Activated CD8-positive, alpha-beta T cell treated with anti-CD3 and anti-CD28 coated beads for 36 hours (primary cell): ENCODE data around the gene TOM1L2. TPM values are rescaled to one million over a fixed set of nuclear protein-coding genes. Genes with fewer than 3 reads are reported as not detected.

Source experiments
- ATAC-seq: fragments of 200-7000 bp; cut with Tn5 transposase; one replicate; pipeline ENCODE4 v1.10.0; 2021; ENCODE audit warnings: mild to moderate bottlenecking, moderate library complexity
- CTCF ChIA-PET: fragments of 350-600 bp; sonication (Branson Sonifier 250); formaldehyde crosslinking; loops from one replicate; lab custom pipeline; 2021; ENCODE audit warnings: antibody characterized with exemption; lab: Charles Lee
- POLR2A ChIA-PET: fragments of 350-600 bp; sonication (Branson Sonifier 250); formaldehyde crosslinking; loops from one replicate; lab custom pipeline; 2021; ENCODE audit warnings: antibody characterized with exemption; lab: Charles Lee
- DNase-seq: peaks from one replicate; pipeline ENCODE4 v3.0.0-alpha.2; 2020
- H3K27ac Mint-ChIP-seq: one replicate; pipeline ENCODE4 v1.8.0; 2021; ENCODE audit warnings: mild to moderate bottlenecking, mixed read lengths
- H3K27me3 Mint-ChIP-seq: one replicate; pipeline ENCODE4 v1.8.0; 2021; ENCODE audit warnings: mixed read lengths
- H3K36me3 Mint-ChIP-seq: one replicate; pipeline ENCODE4 v1.8.0; 2021; ENCODE audit warnings: low read depth, mixed read lengths
- H3K4me1 Mint-ChIP-seq: one replicate; pipeline ENCODE4 v1.8.0; 2021; ENCODE audit warnings: low read depth, mixed read lengths
- H3K4me3 Mint-ChIP-seq: one replicate; pipeline ENCODE4 v1.8.0; 2021; ENCODE audit warnings: mild to moderate bottlenecking, moderate library complexity, mixed read lengths
- H3K9me3 Mint-ChIP-seq: one replicate; pipeline ENCODE4 v1.8.0; 2021; ENCODE audit warnings: mixed read lengths
- CTCF ChIP-seq: fragments of 200-600 bp; IDR thresholded peaks from one replicate; pipeline ENCODE4 v1.8.0; 2022; ENCODE audit warnings: antibody characterized with exemption, mild to moderate bottlenecking
- intact Hi-C: fragments of 100-400 bp; cut with micrococcal nuclease; formaldehyde crosslinking; loops from one replicate; pipeline ENCODE4 v1.10.0; 2022
- total RNA-seq, 2 experiments: library from RNA; stranded (reverse); gene quantifications; one replicate each; pipeline ENCODE4 v1.2.3, GENCODE V29; 2021

The TOM1L2 gene
- total RNA-seq, 2 experiments from 2014 or later: 10.3 to 10.8 TPM

DNA sequence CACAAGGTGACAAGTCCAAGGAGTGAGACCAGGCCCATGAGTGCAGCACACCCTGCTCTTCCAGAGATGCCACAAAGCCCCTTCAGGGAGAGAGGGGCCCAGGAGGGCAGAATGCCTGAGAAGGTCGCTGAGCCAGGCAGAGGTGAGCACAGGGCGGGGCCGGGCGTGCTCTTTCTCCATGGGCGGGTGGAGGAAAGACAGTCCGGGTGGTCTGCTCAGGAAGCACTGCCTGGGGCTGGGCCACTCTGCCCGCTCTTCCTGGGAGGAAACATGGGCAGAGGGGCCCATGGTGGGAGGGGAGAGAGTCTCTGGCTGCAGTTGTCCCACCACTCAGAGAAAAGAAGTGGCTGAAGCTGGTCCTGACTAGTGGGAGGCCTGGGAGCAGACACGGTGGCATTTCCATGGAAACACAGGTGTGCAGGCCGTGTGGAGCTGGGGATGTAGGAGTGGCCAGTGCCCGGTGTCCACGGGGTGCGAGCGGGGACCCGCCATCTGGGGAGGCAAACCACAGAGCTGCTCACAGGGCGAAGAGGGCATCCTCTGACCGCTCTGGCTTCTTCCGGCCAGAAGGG, 125.0 kb downstream of the TOM1L2 start:
- DNase-seq: no peak
- ChIA-PET CTCF (interaction anchor here (1.3 to 11.3 kb wide), 4 partner anchors 11 to 34 kb away, joined by 3 to 83 read pairs (median 26); partner anchors contain the start of gene SREBF1), POLR2A (interaction anchor here (0.9 to 19.1 kb wide), 3 partner anchors 19 to 165 kb away, joined by 3 to 617 read pairs (median 14); partner anchors contain the start of gene SREBF1)
- TF ChIP-seq CTCF: no peak
- Mint-ChIP-seq H3K4me3 (no peak overlapping the region), H3K9me3 (no peaks in the 10 kb centered on the region), H3K27ac (peak overlapping the region; percentile 21), H3K4me1 (peaks cover 53% of the 10 kb centered on the region), H3K36me3 (peaks cover 1% of the 10 kb centered on the region), H3K27me3 (no peaks in the 10 kb centered on the region)
- ATAC-seq: no peak
- intact Hi-C loops: no loop called here

GRCh38 chr17:17846645-17847044, 125.6 kb downstream of the TOM1L2 start:
- no peaks in the 10 kb centered on the region for H3K9me3 Mint-ChIP-seq
- no peak for TF ChIP-seq CTCF
- intact Hi-C loops: no loop called here
- ChIA-PET CTCF (interaction anchor here (1.8 kb wide), 1 partner anchor 10 kb away, joined by 7 read pairs; the partner anchor contains the start of gene SREBF1), POLR2A (interaction anchor here (19.1 kb wide), 1 partner anchor 18 kb away, joined by 617 read pairs; the partner anchor contains the start of gene SREBF1)
- no peak for DNase-seq
- ATAC-seq: no peak
- H3K36me3 Mint-ChIP-seq: no peaks in the 10 kb centered on the region
- H3K4me1 Mint-ChIP-seq: peaks cover 50% of the 10 kb centered on the region
- H3K27me3 Mint-ChIP-seq: no peaks in the 10 kb centered on the region
- H3K4me3 Mint-ChIP-seq: no peak overlapping the region
- no peak overlapping the region for H3K27ac Mint-ChIP-seq

GRCh38 chr17:17846003-17846402, 126.2 kb downstream of the TOM1L2 start:
- intact Hi-C loops: no loop called here
- Mint-ChIP-seq H3K27ac (no peak overlapping the region), H3K9me3 (no peaks in the 10 kb centered on the region), H3K4me1 (peaks cover 48% of the 10 kb centered on the region), H3K4me3 (no peak overlapping the region), H3K36me3 (no peaks in the 10 kb centered on the region), H3K27me3 (no peaks in the 10 kb centered on the region)
- TF ChIP-seq CTCF: no peak
- ChIA-PET POLR2A (interaction anchor here (1.1 to 19.1 kb wide), 2 partner anchors 9 to 17 kb away, joined by 4 to 617 read pairs; partner anchors contain the start of gene SREBF1), CTCF (interaction anchor here (0.7 to 1.8 kb wide), 3 partner anchors 10 to 33 kb away, joined by 3 to 7 read pairs (median 5); partner anchors contain the start of gene SREBF1)
- ATAC-seq (no peak), DNase-seq (no peak)

DNA sequence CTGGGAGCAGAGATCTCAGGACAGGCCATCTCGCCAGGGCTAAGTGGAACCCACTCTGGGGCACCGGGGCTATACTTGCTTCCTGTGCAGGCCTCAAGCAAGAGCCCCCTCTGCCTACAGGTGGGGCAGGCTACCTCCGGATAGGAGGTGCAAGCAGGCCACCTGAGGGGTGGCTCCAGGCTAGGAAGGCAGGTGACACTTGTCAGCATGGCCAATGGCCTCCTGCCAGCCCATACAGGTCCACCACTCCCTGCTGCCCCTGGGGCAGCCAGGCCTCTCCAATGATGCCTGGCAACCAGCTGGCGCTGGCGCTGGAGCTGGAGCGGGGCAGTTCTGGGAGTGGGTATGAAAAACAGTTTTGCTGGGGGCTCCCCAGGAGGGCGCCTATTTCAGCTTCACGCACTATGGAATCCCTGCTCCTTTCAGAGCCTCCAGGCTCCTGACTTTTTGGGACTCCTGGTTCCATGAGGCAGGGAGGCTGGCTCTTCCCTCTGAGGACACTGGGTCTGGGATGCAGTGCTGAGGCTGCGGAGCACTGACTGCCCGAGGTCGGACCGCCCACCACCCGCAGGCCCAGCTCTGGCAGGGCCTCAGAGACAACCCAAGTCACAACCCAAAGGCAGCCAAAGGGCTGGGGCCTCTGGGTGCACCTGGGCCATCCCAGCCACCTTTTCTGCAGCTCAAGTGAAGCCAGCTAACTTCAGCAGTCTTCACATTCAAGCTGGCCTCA, 127.0 kb downstream of the TOM1L2 start:
- ATAC-seq: no peak
- CTCF ChIA-PET: interaction anchor here (0.7 to 1.8 kb wide), 3 partner anchors 9 to 32 kb away, joined by 3 to 7 read pairs (median 5); partner anchors contain the start of gene SREBF1

More for the DNA sequence above, 127.0 kb downstream of the TOM1L2 start:
- peaks cover 44% of the 10 kb centered on the region for H3K4me1 Mint-ChIP-seq
- H3K9me3 Mint-ChIP-seq: no peaks in the 10 kb centered on the region
- no peak overlapping the region for H3K27ac Mint-ChIP-seq
- no peak for TF ChIP-seq CTCF
- intact Hi-C loops: no loop called here
- no peaks in the 10 kb centered on the region for H3K27me3 Mint-ChIP-seq
- H3K36me3 Mint-ChIP-seq: no peaks in the 10 kb centered on the region
- H3K4me3 Mint-ChIP-seq: no peak overlapping the region
- DNase-seq: no peak
- POLR2A ChIA-PET: interaction anchor here (1.1 to 19.1 kb wide), 2 partner anchors 10 to 17 kb away, joined by 4 to 617 read pairs; partner anchors contain the start of gene SREBF1
